Erythroblast (primary cell): ENCODE data around the gene CCR3.

Experiments
- GATA1 ChIP-seq: IDR thresholded peaks from 2 replicates; pipeline ENCODE4 v1.6.1; 2011; ENCODE audit warnings: low read depth, mild to moderate bottlenecking, control low read depth, low read length, moderate library complexity
- POLR2A ChIP-seq: IDR thresholded peaks from 2 replicates; pipeline ENCODE4 v1.6.1; 2011; ENCODE audit warnings: mild to moderate bottlenecking, low read length

- no peak for TF ChIP-seq POLR2A
- no peak for TF ChIP-seq GATA1
Measured at GRCh38 chr3:46293035-46293724, 50.9 kb downstream of the CCR3 start.
